ENCODE measurements around the gene TMTC4. TPM values are rescaled to one million over a fixed set of nuclear protein-coding genes. Genes with fewer than 3 reads are reported as not detected.

TMTC4 gene
- total RNA-seq, 1 experiment from 2014 or later, result 31.1 TPM

- DNase-seq (ENCODE audit: low spot score), result no peak
These were observed 6.2 kb downstream of the TMTC4 start for GRCh38 chr13:100668408-100668807.

GRCh38 chr13:100667894-100668293 lies 6.7 kb downstream of the TMTC4 start:
- DNase-seq (ENCODE audit: low spot score), result no peak

- no peak for DNase-seq (ENCODE audit: low spot score)
These were observed 8.5 kb downstream of the TMTC4 start for GRCh38 chr13:100666124-100666523.

DNA sequence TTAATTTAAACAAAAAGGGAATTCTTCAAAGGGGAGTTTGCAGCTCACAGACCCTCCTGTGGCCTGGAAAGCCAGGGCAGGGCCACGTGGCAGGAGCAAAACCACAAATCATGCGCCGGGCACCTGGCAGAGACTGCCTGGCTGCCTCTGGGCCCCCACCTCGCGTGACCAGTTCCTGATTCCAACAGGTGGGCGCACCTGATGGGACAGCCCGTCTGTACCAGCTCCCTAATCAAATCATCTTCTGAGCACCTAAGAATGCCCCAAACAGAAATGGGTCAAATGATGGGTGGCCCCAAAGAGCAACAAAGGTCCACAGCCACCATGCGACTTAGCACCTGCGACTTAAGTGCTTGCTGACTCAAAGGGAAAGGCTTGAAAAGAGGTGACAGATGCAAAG lies 9.2 kb downstream of the TMTC4 start:
- no peak for DNase-seq (ENCODE audit: low spot score)

DNA sequence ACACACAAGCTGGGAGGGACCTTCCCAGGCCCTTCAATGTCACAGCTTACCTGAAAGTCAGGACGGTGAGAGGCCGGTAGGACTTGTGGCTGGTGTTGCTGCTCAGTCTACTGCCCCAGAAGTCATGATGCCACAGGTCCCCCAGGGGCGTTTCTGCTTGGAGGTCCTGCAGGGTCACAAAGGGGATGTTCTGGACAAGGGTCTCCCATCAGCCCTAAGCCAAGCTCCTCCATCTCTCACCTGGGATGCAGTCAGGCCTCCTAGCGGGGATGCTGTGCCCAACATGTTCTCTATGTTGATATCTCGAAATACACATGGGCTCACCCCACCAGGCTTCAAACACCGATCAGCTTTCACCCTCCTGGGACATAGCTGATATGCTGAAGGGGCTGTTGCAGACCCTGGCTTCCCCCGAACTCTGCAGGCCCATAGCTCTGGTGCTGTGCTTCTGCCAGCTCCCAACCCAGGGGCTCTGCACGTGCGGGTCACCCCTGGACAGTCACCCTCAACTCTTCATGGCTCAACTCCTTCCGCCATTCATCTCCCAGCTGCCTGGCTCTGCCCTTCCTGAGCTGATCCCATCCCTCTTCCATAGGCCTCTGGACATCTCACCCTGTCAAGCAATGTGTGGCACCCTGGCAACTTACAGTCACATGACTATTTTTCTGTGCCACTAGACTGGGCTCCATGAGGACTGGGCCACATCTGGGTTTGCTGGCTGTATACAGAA lies 10.3 kb downstream of the TMTC4 start:
- DNase-seq (ENCODE audit: low spot score), result no peak

- no peak for DNase-seq (ENCODE audit: low spot score)
These were observed 12.0 kb downstream of the TMTC4 start for GRCh38 chr13:100662468-100663211.

DNA sequence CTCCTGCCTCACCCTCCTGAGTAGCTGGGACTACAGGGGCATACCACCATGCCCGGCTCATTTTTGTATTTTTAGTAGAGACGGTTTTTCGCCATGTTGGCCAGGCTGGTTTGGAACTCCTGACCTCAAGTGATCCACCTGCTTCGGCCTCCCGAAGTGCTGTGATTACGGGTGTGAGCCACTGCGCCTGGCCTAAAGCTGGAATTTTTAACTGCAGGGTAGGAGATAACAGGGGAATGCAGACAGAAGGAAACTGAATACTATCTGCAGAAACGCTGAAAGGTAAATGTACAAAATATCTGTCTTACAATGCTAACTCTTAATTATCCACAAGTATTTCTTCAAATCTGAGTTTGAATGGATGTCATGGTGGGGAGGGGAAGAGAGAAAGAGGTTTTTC lies 13.8 kb downstream of the TMTC4 start:
- DNase-seq (ENCODE audit: low spot score), result no peak

GRCh38 chr13:100659578-100659977 lies 15.0 kb downstream of the TMTC4 start:
- no peak for DNase-seq (ENCODE audit: low spot score)

DNA sequence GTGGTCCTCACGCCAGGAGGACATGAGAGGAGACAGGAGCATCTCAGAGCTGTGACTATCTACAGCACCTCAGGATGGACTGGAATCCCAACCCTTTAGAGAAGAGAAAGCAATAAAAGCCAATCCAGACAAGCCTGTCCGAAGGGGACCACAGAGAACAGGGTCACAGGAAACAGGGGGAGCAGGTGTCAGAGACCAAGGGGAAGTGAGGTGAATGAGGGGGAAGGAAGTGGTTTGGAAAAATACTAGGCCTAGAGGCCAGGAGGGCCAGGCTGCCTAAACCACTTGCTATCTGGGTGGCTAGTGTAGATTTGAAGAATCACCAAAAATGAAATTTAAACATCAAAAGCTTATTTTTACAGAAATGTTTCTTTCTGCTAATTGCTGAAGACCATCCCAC lies 16.2 kb downstream of the TMTC4 start:
- no peak for DNase-seq (ENCODE audit: low spot score)

DNA sequence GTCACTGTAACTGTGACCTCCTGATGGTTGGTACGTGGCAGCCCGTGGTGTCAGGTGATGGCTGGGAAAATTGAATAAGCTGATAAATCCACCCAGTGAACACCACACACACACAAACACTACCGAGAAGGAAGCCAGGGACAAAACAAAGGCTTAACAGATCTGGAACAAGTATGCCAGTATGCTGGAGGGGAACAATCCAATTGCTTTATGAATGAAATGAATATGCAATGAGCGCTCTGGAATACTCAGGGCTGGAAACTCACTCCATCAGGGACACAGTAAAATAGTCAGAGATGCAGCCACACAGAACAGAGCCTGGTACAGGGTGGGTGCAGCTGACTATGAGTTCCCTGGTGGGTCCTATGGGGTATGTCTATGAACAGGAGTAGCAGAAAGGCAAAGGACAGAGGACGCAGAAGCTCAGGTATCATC lies 16.7 kb downstream of the TMTC4 start:
- DNase-seq (ENCODE audit: low spot score), result no peak

DNA sequence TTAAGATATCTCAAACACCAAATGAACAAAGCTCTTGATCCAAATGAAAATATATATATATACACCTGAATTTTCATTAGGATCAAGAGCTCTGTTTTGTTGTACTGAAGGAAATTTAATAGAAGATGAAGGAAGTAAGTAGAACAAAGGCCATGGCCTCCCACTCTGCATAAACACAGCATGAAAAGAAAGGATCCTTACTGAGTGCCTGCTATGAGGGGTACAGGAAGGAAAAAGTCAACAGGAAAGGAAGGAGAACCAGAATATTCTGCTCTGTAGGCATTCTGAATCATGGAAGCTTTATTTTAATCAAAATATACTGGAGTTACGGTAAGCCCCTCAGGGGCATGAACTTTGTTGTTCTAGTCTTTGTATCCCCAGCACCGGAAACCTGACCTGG lies 22.1 kb downstream of the TMTC4 start:
- no peak for DNase-seq (ENCODE audit: low spot score)

- no peak for DNase-seq (ENCODE audit: low spot score)
These were observed 24.3 kb downstream of the TMTC4 start for GRCh38 chr13:100650326-100650725.

DNA sequence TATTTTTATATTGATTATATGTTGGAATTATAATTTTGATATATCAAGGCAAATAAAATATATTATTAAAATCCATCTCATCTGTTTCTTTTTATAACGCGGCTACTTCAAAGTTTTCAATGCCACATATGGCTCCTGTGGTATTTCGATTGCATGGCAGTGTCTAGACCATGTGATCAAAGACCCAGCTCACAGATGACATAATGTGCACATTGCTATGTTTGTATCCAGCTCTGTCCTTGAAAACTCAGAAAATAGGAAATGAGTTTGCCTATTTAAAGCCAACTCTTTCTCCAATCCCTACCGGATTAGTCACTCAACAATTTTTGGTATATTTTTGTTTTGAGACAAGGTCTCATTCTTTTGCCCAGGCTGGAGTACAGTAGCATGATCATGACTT lies 26.2 kb downstream of the TMTC4 start:
- no peak for DNase-seq (ENCODE audit: low spot score)

- no peak for DNase-seq (ENCODE audit: low spot score)
These were observed 27.7 kb downstream of the TMTC4 start for GRCh38 chr13:100646871-100647270.

- peak; percentile 63 for DNase-seq (ENCODE audit: low spot score)
These were observed 28.4 kb downstream of the TMTC4 start for GRCh38 chr13:100646030-100646673.

DNA sequence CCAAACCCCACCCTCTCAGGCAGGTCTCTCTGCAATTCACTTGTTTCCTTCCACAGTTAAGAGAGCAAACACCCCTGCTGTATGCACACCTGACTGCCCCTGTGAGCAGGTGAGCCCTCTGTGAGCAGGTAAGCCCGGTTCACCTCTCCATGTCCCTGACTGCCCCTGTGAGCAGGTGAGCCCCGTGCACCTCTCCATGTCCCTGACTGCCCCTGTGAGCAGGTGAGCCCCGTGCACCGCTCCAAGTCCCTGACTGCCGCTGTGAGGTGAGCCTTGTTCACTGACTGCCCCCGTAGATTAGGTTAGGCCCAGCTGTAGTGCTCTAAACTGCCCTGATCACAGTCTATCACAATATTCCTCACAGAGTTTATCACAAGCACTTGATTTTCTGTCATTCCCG lies 29.2 kb downstream of the TMTC4 start:
- DNase-seq (ENCODE audit: low spot score), result no peak

- no peak for DNase-seq (ENCODE audit: low spot score)
These were observed 30.2 kb downstream of the TMTC4 start for GRCh38 chr13:100644371-100644770.

- no peak for DNase-seq (ENCODE audit: low spot score)
These were observed 36.8 kb downstream of the TMTC4 start for GRCh38 chr13:100637796-100638195.

GRCh38 chr13:100637380-100637779 lies 37.2 kb downstream of the TMTC4 start:
- DNase-seq (ENCODE audit: low spot score), result no peak

DNA sequence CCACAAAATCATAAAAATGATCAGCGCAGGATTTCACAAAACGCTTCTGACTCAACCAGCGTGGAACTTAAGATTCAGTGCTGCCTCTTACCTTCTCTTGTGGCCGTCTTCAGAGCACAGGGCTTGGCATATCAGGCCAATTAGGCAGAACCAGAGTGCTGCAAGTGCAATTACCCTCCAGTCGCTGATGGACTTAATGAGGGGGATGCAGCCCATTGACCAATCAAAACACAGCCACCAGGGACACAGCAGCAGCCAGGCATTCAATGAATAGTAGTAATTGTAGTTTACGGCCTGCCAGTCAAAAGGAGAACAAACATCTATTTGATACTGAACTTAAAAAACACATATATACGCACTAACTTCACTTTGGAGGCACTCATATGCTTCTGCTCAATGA lies 38.2 kb downstream of the TMTC4 start:
- no peak for DNase-seq (ENCODE audit: low spot score)

- no peak for DNase-seq (ENCODE audit: low spot score)
These were observed 38.6 kb downstream of the TMTC4 start for GRCh38 chr13:100636004-100636403.

GRCh38 chr13:100634696-100635095 lies 39.9 kb downstream of the TMTC4 start:
- no peak for DNase-seq (ENCODE audit: low spot score)

- DNase-seq (ENCODE audit: low spot score), result no peak
These were observed 41.1 kb downstream of the TMTC4 start for GRCh38 chr13:100633461-100633860.

Measured in HT-29 (cell line).